IMR-90 (cell line): Measurements from ENCODE around the gene PID1. TPM values are rescaled to one million over a fixed set of nuclear protein-coding genes. Genes with fewer than 3 reads are reported as not detected.

Experiments
- ATAC-seq: fragments of 200-7000 bp; cut with Tn5 transposase; 2 replicates; pipeline ENCODE4 v1.9.1; 2020; ENCODE audit warnings: low read depth, mild to moderate bottlenecking, moderate library complexity
- BruUV-seq: library from RNA; stranded (reverse); fragments of 400-500 nt; replicated peaks from 2 replicates; lab custom pipeline; 2021; lab: Mats Ljungman, UMichigan
- CTCF ChIA-PET: fragments of 300-600 bp; formaldehyde crosslinking; extraction: SDS; loops from one replicate; lab custom pipeline; 2021; ENCODE audit warnings: antibody characterized with exemption; lab: Yijun Ruan, JAX
- POLR2A ChIA-PET: fragments of 300-600 bp; sonication (Branson Sonifier 250); formaldehyde crosslinking; loops from one replicate; lab custom pipeline; 2022; ENCODE audit warnings: antibody characterized with exemption; ENCODE audit not compliant: unreplicated experiment; lab: Charles Lee
- DNase-seq: peaks from one replicate; pipeline ENCODE4 v3.0.0; 2013
- H2AFZ ChIP-seq: replicated peaks from 2 replicates; pipeline ENCODE3; 2013; ENCODE audit warnings: low read length, mild to moderate bottlenecking; ENCODE audit not compliant: poor library complexity
- H2AK5ac ChIP-seq: 2 replicates; pipeline ENCODE4 v1.6.1; 2013; ENCODE audit warnings: low read depth, low read length, inconsistent platforms
- H2AK9ac ChIP-seq: replicated peaks from 2 replicates; pipeline ENCODE3; 2013; ENCODE audit warnings: mild to moderate bottlenecking, low read depth, low read length, moderate library complexity; ENCODE audit not compliant: poor library complexity
- H2BK120ac ChIP-seq: 2 replicates; pipeline ENCODE4 v1.6.1; 2013; ENCODE audit warnings: low read depth, low read length, inconsistent platforms
- H2BK15ac ChIP-seq: 3 replicates; pipeline ENCODE4 v1.6.1; 2013; ENCODE audit warnings: low read depth, low read length, inconsistent platforms
- H2BK20ac ChIP-seq: 2 replicates; pipeline ENCODE4 v1.6.1; 2013; ENCODE audit warnings: low read depth, mild to moderate bottlenecking, inconsistent platforms, low read length, moderate library complexity
- H2BK5ac ChIP-seq: 2 replicates; pipeline ENCODE4 v1.6.1; 2013; ENCODE audit warnings: mild to moderate bottlenecking, low read depth, low read length, inconsistent platforms; ENCODE audit not compliant: poor library complexity, severe bottlenecking
- H3K14ac ChIP-seq: replicated peaks from 2 replicates; pipeline ENCODE4 v1.6.1; 2013; ENCODE audit warnings: low read depth, low read length, inconsistent platforms
- H3K18ac ChIP-seq: 2 replicates; pipeline ENCODE4 v1.6.1; 2013; ENCODE audit warnings: low read depth, low read length, control low read depth
- H3K23ac ChIP-seq: 2 replicates; pipeline ENCODE4 v1.6.1; 2013; ENCODE audit warnings: low read depth, low read length, inconsistent platforms
- H3K27ac ChIP-seq: 2 replicates; pipeline ENCODE4 v1.5.1; 2013; ENCODE audit warnings: mild to moderate bottlenecking, control low read depth, low read length; ENCODE audit not compliant: insufficient read depth
- H3K27me3 ChIP-seq: 2 replicates; pipeline ENCODE4 v1.6.1; 2013; ENCODE audit warnings: low read length; ENCODE audit not compliant: control insufficient read depth, insufficient read depth
- H3K36me3 ChIP-seq: 2 replicates; pipeline ENCODE4 v1.6.1; 2013; ENCODE audit warnings: low read length, mixed read lengths; ENCODE audit not compliant: control insufficient read depth, insufficient read depth
- H3K4ac ChIP-seq: 2 replicates; pipeline ENCODE4 v1.6.1; 2013; ENCODE audit warnings: low read depth, low read length, inconsistent platforms
- H3K4me1 ChIP-seq: 2 replicates; pipeline ENCODE4 v1.6.1; 2013; ENCODE audit warnings: low read length, mixed read lengths; ENCODE audit not compliant: control insufficient read depth, insufficient read depth
- H3K4me2 ChIP-seq: 2 replicates; pipeline ENCODE4 v1.6.1; 2013; ENCODE audit warnings: low read depth, mild to moderate bottlenecking, control low read depth, low read length, moderate library complexity
- H3K4me3 ChIP-seq: 2 replicates; pipeline ENCODE4 v1.5.1; 2013; ENCODE audit warnings: low read depth, mild to moderate bottlenecking, control low read depth, low read length, moderate library complexity; ENCODE audit not compliant: insufficient read depth
- H3K56ac ChIP-seq: 2 replicates; pipeline ENCODE4 v1.6.1; 2013; ENCODE audit warnings: low read length, inconsistent platforms; ENCODE audit not compliant: insufficient read depth; ENCODE audit errors: extremely low read depth
- H3K79me1 ChIP-seq, 2 experiments: 2 replicates each; pipeline ENCODE4 v1.6.1; 2013; ENCODE audit warnings: low read length in 2 of 2, inconsistent platforms in 1 of 2, low read depth in 1 of 2
- H3K9ac ChIP-seq: 2 replicates; pipeline ENCODE4 v1.6.1; 2013; ENCODE audit warnings: low read depth, low read length, control low read depth
- H3K9me1 ChIP-seq: 2 replicates; pipeline ENCODE4 v1.6.1; 2013; ENCODE audit warnings: low read length, inconsistent platforms; ENCODE audit not compliant: insufficient read depth
- H3K9me3 ChIP-seq: 2 replicates; pipeline ENCODE4 v1.6.1; 2013; ENCODE audit warnings: low read length; ENCODE audit not compliant: control insufficient read depth, insufficient read depth
- H4K20me1 ChIP-seq: 2 replicates; pipeline ENCODE4 v1.6.1; 2013; ENCODE audit warnings: low read length, inconsistent platforms; ENCODE audit not compliant: insufficient read depth
- H4K5ac ChIP-seq: 2 replicates; pipeline ENCODE4 v1.6.1; 2013; ENCODE audit warnings: mild to moderate bottlenecking, low read depth, low read length, control low read depth
- H4K8ac ChIP-seq, 2 experiments: 2 replicates each; pipeline ENCODE4 v1.6.1; 2013; ENCODE audit warnings: low read depth in 2 of 2, low read length in 2 of 2, control low read depth in 1 of 2, inconsistent platforms in 1 of 2
- H4K91ac ChIP-seq: 2 replicates; pipeline ENCODE4 v1.6.1; 2013; ENCODE audit warnings: low read depth, low read length, inconsistent platforms; ENCODE audit not compliant: insufficient read depth
- BHLHE40 ChIP-seq: fragments of 150-350 bp; IDR thresholded peaks from 2 replicates; pipeline ENCODE4 v1.6.1; 2016; ENCODE audit warnings: mild to moderate bottlenecking, low read depth, low read length
- CEBPB ChIP-seq: IDR thresholded peaks from 2 replicates; pipeline ENCODE4 v1.6.1; 2012; ENCODE audit warnings: low read depth, low read length, improper control_type of control experiment
- CHD1 ChIP-seq: IDR thresholded peaks from 2 replicates; pipeline ENCODE4 v1.6.1; 2012; ENCODE audit warnings: low read depth, low read length, improper control_type of control experiment
- FOS ChIP-seq: fragments of 150-350 bp; IDR thresholded peaks from 2 replicates; pipeline ENCODE4 v1.6.1; 2016; ENCODE audit warnings: low read depth, low read length
- MAFK ChIP-seq: IDR thresholded peaks from 2 replicates; pipeline ENCODE4 v1.6.1; 2012; ENCODE audit warnings: low read depth, low read length, improper control_type of control experiment
- MAZ ChIP-seq: IDR thresholded peaks from 2 replicates; pipeline ENCODE4 v1.6.1; 2012; ENCODE audit warnings: low read depth, mild to moderate bottlenecking, low read length, improper control_type of control experiment, moderate library complexity, borderline replicate concordance
- MXI1 ChIP-seq: IDR thresholded peaks from 2 replicates; pipeline ENCODE4 v1.6.1; 2012; ENCODE audit warnings: low read depth, mild to moderate bottlenecking, low read length, moderate library complexity, borderline replicate concordance
- NFE2L2 ChIP-seq: fragments of 150-350 bp; IDR thresholded peaks from 2 replicates; pipeline ENCODE4 v1.6.1; 2016; ENCODE audit warnings: low read depth, mild to moderate bottlenecking, low read length
- POLR2A ChIP-seq: IDR thresholded peaks from 2 replicates; pipeline ENCODE4 v1.6.1; 2012; ENCODE audit warnings: mild to moderate bottlenecking, low read depth, low read length
- RAD21 ChIP-seq: IDR thresholded peaks from 2 replicates; pipeline ENCODE4 v1.6.1; 2012; ENCODE audit warnings: low read length, improper control_type of control experiment
- RCOR1 ChIP-seq: IDR thresholded peaks from 2 replicates; pipeline ENCODE4 v1.6.1; 2012; ENCODE audit warnings: mild to moderate bottlenecking, low read length, improper control_type of control experiment; ENCODE audit not compliant: insufficient replicate concordance
- RFX5 ChIP-seq: IDR thresholded peaks from 2 replicates; pipeline ENCODE4 v1.8.0; 2012; ENCODE audit warnings: low read depth, mild to moderate bottlenecking, low read length, moderate library complexity
- SMC3 ChIP-seq: fragments of 150-350 bp; IDR thresholded peaks from 2 replicates; pipeline ENCODE4 v1.6.1; 2016; ENCODE audit warnings: low read depth, mild to moderate bottlenecking, antibody characterized with exemption, low read length, moderate library complexity
- USF2 ChIP-seq: fragments of 150-350 bp; IDR thresholded peaks from 2 replicates; pipeline ENCODE4 v1.6.1; 2017; ENCODE audit warnings: mild to moderate bottlenecking, antibody characterized with exemption, low read length, low read depth
- WGBS, 2 experiments: methylation state at CpG; one replicate each; pipeline versions ENCODE4 v1.1.5 to v1.1.7; 2013; ENCODE audit warnings: missing lambda C conversion rate in 2 of 2; ENCODE audit not compliant: insufficient read length in 1 of 2; ENCODE audit errors: extremely low coverage in 2 of 2; 5-methylcytosine and 5-hydroxymethylcytosine counted together
- dilution Hi-C: fragments of 300-500 bp; cut with HindIII; formaldehyde crosslinking; loops from one replicate; pipeline ENCODE4 v1.14.3; 2018; ENCODE audit warnings: low sequenced_read_pairs; ENCODE audit not compliant: unreplicated experiment
- in situ Hi-C: fragments of 300-500 bp; cut with MboI; formaldehyde crosslinking; loops from 3 replicates; pipeline ENCODE4 v1.14.3; 2019; ENCODE audit warnings: low sequenced_read_pairs, inconsistent platforms, mixed read lengths
- intact Hi-C: fragments of 100-400 bp; cut with micrococcal nuclease; formaldehyde crosslinking; loops from 2 replicates; pipeline ENCODE4 v1.10.0; 2022
- polyA plus RNA-seq, 3 experiments: library from polyadenylated mRNA; depleted of rRNA; stranded (reverse); fragments of >200 nt; gene quantifications; 2 replicates each; pipeline ENCODE4 v1.2.3, GENCODE V29; 2012; ENCODE audit warnings: low replicate concordance in 1 of 3
- total RNA-seq: library from RNA; depleted of rRNA; stranded (reverse); fragments of >200 nt; gene quantifications from 2 replicates; pipeline ENCODE4 v1.2.3, GENCODE V29; 2012
- TF ChIP-seq, protein P1 (sequence below): conservative IDR thresholded peaks from 2 replicates; pipeline ENCODE4 v1.5.1; 2012; ENCODE audit warnings: mild to moderate bottlenecking, low read depth, low read length, improper control_type of control experiment
- TF ChIP-seq, protein P2 (sequence below): fragments of 150-350 bp; IDR thresholded peaks from 2 replicates; pipeline ENCODE4 v1.6.1; 2016; ENCODE audit warnings: low read depth, mild to moderate bottlenecking, low read length, moderate library complexity, borderline replicate concordance

The PID1 gene
- total and polyA plus RNA-seq, 2 of the 4 experiments (the other 2 are of a cell fraction): 0.90 to 1.9 TPM

GRCh38 chr2:229176136-229176535, 95.0 kb downstream of the PID1 start:
- H3K9me3 ChIP-seq: peaks cover 8% of the 10 kb centered on the region
- no peak overlapping the region for H3K4me3 ChIP-seq
- no peak overlapping the region for H2BK120ac ChIP-seq
- no peak overlapping the region for H3K27ac ChIP-seq
- H2AFZ ChIP-seq: no peak overlapping the region
- no peak overlapping the region for H4K8ac ChIP-seq
- H3K4ac ChIP-seq: no peak overlapping the region
- H2BK5ac ChIP-seq: no peak overlapping the region
- no peak overlapping the region for H3K56ac ChIP-seq
- H2AK9ac ChIP-seq: no peak overlapping the region
- no peak overlapping the region for H2BK15ac ChIP-seq
- H3K36me3 ChIP-seq: no peaks in the 10 kb centered on the region
- DNase-seq: no peak
- WGBS, 2 experiments: 67% methylated on average over 1 of the region's 3 CpGs; no CpG with 5 or more reads in 1 of the 2 experiments
- no peaks in the 10 kb centered on the region for H3K27me3 ChIP-seq
- intact Hi-C loops (no loop called here), dilution Hi-C loops (no loop called here), in situ Hi-C loops (no loop called here)
- BruUV-seq: no TSS peak
- no peaks in the 10 kb centered on the region for H3K79me1 ChIP-seq
- no peak overlapping the region for H3K14ac ChIP-seq
- no peaks in the 10 kb centered on the region for H4K20me1 ChIP-seq
- ChIA-PET POLR2A (no interaction called here), CTCF (interaction anchor here (0.6 kb wide), 1 partner anchor 43 kb away, joined by 3 read pairs; no protein-coding TSS in a partner anchor)
- H4K91ac ChIP-seq: no peak overlapping the region
- TF ChIP-seq, protein P1, sequence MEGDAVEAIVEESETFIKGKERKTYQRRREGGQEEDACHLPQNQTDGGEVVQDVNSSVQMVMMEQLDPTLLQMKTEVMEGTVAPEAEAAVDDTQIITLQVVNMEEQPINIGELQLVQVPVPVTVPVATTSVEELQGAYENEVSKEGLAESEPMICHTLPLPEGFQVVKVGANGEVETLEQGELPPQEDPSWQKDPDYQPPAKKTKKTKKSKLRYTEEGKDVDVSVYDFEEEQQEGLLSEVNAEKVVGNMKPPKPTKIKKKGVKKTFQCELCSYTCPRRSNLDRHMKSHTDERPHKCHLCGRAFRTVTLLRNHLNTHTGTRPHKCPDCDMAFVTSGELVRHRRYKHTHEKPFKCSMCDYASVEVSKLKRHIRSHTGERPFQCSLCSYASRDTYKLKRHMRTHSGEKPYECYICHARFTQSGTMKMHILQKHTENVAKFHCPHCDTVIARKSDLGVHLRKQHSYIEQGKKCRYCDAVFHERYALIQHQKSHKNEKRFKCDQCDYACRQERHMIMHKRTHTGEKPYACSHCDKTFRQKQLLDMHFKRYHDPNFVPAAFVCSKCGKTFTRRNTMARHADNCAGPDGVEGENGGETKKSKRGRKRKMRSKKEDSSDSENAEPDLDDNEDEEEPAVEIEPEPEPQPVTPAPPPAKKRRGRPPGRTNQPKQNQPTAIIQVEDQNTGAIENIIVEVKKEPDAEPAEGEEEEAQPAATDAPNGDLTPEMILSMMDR: no peak
- TF ChIP-seq FOS: no peak
- TF ChIP-seq, protein P2, sequence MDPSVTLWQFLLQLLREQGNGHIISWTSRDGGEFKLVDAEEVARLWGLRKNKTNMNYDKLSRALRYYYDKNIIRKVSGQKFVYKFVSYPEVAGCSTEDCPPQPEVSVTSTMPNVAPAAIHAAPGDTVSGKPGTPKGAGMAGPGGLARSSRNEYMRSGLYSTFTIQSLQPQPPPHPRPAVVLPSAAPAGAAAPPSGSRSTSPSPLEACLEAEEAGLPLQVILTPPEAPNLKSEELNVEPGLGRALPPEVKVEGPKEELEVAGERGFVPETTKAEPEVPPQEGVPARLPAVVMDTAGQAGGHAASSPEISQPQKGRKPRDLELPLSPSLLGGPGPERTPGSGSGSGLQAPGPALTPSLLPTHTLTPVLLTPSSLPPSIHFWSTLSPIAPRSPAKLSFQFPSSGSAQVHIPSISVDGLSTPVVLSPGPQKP: no peak
- TF ChIP-seq RCOR1: no peak
- TF ChIP-seq POLR2A: no peak
- no peak for TF ChIP-seq CEBPB
- TF ChIP-seq RAD21: no peak
- TF ChIP-seq SMC3: no peak
- TF ChIP-seq MXI1: no peak
- no peak for TF ChIP-seq USF2
- TF ChIP-seq NFE2L2: no peak
- no peak for TF ChIP-seq BHLHE40
- TF ChIP-seq MAZ: no peak
- no peak for TF ChIP-seq MAFK
- TF ChIP-seq CHD1: no peak
- no peak for TF ChIP-seq RFX5
- H3K9me1 ChIP-seq: no peaks in the 10 kb centered on the region
- H3K4me1 ChIP-seq: no peaks in the 10 kb centered on the region
- H2BK20ac ChIP-seq: no peak overlapping the region
- ATAC-seq: no peak
- H3K9ac ChIP-seq: no peak overlapping the region
- H4K5ac ChIP-seq: no peak overlapping the region
- no peak overlapping the region for H3K23ac ChIP-seq
- H3K18ac ChIP-seq: no peak overlapping the region
- no peak overlapping the region for H3K4me2 ChIP-seq
- no peak overlapping the region for H2AK5ac ChIP-seq
